K562 (cell line): ENCODE results near the gene LLPH. TPM values are rescaled to one million over a fixed set of nuclear protein-coding genes. Genes with fewer than 3 reads are reported as not detected.

ENCODE experiments used
- ATAC-seq: fragments of 200-7000 bp; cut with Tn5 transposase; 3 replicates; pipeline ENCODE4 v1.9.1; 2020; ENCODE audit warnings: moderate library complexity
- BruUV-seq: library from RNA; stranded (reverse); fragments of 400-500 nt; replicated peaks from 2 replicates; lab custom pipeline; 2021; lab: Mats Ljungman, UMichigan
- CTCF ChIA-PET: fragments of 300-600 bp; formaldehyde crosslinking; extraction: SDS; loops from one replicate; lab custom pipeline; 2021; ENCODE audit warnings: low intra/inter-chr PET ratio; lab: Yijun Ruan, JAX
- POLR2A ChIA-PET: fragments of 300-600, 350-650 bp; sonication (Branson Sonifier 250); formaldehyde crosslinking; extraction: SDS; loops from one replicate; lab custom pipeline; 2021; ENCODE audit warnings: antibody characterized with exemption, inconsistent platforms; lab: Yijun Ruan, JAX
- DNase-seq, 4 experiments: peaks; one replicate each; pipeline versions ENCODE4 v3.0.0 to v3.0.0-alpha.2; 2011 to 2018; ENCODE audit warnings: low spot score in 3 of 4, mixed read lengths in 3 of 4; ENCODE audit errors: extremely low read depth in 1 of 4
- FAIRE-seq: peaks from 2 replicates; lab custom pipeline; 2011; peaks lifted over from hg19 to GRCh38; lab: Jason Lieb, UNC
- H2AFZ ChIP-seq: 2 replicates; pipeline ENCODE4 v1.6.0; 2011; ENCODE audit warnings: low read depth, low read length, control low read depth, inconsistent platforms
- H3K27ac ChIP-seq: fragments of 200-600 bp; 3 replicates; pipeline ENCODE4 v1.8.0; 2011; ENCODE audit warnings: low read depth, mild to moderate bottlenecking, control low read depth, inconsistent platforms, low read length, moderate library complexity, mixed read lengths; ENCODE audit errors: extremely low read depth
- H3K27me3 ChIP-seq, 2 experiments: fragments of 300-600 bp in 1 of 2; 2 replicates in 1 of 2; 3 replicates in 1 of 2; pipeline versions ENCODE4 v1.6.0 to v1.8.0; 2011; ENCODE audit warnings: inconsistent platforms in 2 of 2, low read length in 2 of 2, mild to moderate bottlenecking in 1 of 2, mixed read lengths in 1 of 2, moderate library complexity in 1 of 2; ENCODE audit not compliant: control insufficient read depth in 2 of 2, insufficient read depth in 2 of 2
- H3K36me3 ChIP-seq: fragments of 300-600 bp; 3 replicates; pipeline ENCODE4 v1.8.0; 2011; ENCODE audit warnings: mild to moderate bottlenecking, low read length, inconsistent platforms; ENCODE audit not compliant: control insufficient read depth, insufficient read depth
- H3K4me1 ChIP-seq, 2 experiments: fragments of 200-600 bp in 1 of 2; replicated peaks in 1 of 2; 2 replicates in 1 of 2; 3 replicates in 1 of 2; pipeline versions ENCODE4 v1.5.1 to v1.8.0; 2011; ENCODE audit warnings: inconsistent platforms in 2 of 2, low read length in 2 of 2, mild to moderate bottlenecking in 1 of 2, mixed read lengths in 1 of 2, moderate library complexity in 1 of 2; ENCODE audit not compliant: control insufficient read depth in 2 of 2, insufficient read depth in 2 of 2
- H3K4me2 ChIP-seq: 2 replicates; pipeline ENCODE4 v1.6.1; 2011; ENCODE audit warnings: low read length, control low read depth, inconsistent platforms, mixed read lengths; ENCODE audit not compliant: insufficient read depth
- H3K4me3 ChIP-seq: fragments of 200-600 bp; sonication (generic), shearing (Covaris generic); 2 replicates; pipeline ENCODE4 v1.5.1; 2016; ENCODE audit warnings: control low read depth, inconsistent platforms
- H3K79me2 ChIP-seq: fragments of 200-600 bp; 3 replicates; pipeline ENCODE4 v1.8.0; 2011; ENCODE audit warnings: low read length, inconsistent platforms; ENCODE audit not compliant: control insufficient read depth, insufficient read depth
- H3K9ac ChIP-seq, 2 experiments: 2 replicates each; pipeline versions ENCODE4 v1.6.0 to v1.6.1; 2011; ENCODE audit warnings: low read depth in 2 of 2, low read length in 2 of 2, control low read depth in 1 of 2, inconsistent platforms in 1 of 2, mild to moderate bottlenecking in 1 of 2, mixed read lengths in 1 of 2; ENCODE audit not compliant: insufficient read depth in 1 of 2
- H3K9me1 ChIP-seq: one replicate; pipeline ENCODE4 v1.6.0; 2011; ENCODE audit warnings: inconsistent platforms, mild to moderate bottlenecking, low read length, moderate library complexity; ENCODE audit not compliant: control insufficient read depth, insufficient read depth
- H3K9me3 ChIP-seq: replicated peaks from 2 replicates; pipeline ENCODE4 v1.5.1; 2011; ENCODE audit warnings: low read depth, low read length, inconsistent platforms; ENCODE audit not compliant: control insufficient read depth, insufficient read depth
- H4K20me1 ChIP-seq: replicated peaks from 2 replicates; pipeline ENCODE4 v1.6.1; 2011; ENCODE audit warnings: low read length, inconsistent platforms, mixed read lengths; ENCODE audit not compliant: control insufficient read depth, insufficient read depth
- HNRNPLL ChIP-seq: fragments of 200-400 bp; formaldehyde crosslinking; IDR thresholded peaks from 2 replicates; pipeline ENCODE4 v1.6.1; 2017; ENCODE audit warnings: low read length, low read depth, mild to moderate bottlenecking; ENCODE audit not compliant: poor library complexity, severe bottlenecking
- MEIS2 ChIP-seq: fragments of 450-650 bp; IDR thresholded peaks from 2 replicates; pipeline ENCODE4 v1.6.1; 2014; ENCODE audit warnings: mild to moderate bottlenecking; ENCODE audit not compliant: partially characterized antibody
- NR2C1 ChIP-seq, 2 experiments: fragments of 450-650 bp; IDR thresholded peaks; 2 replicates each; pipeline ENCODE4 v1.6.1; 2017; ENCODE audit warnings: mild to moderate bottlenecking in 2 of 2, antibody characterized with exemption in 1 of 2, inconsistent platforms in 1 of 2, missing compliant biosample characterization in 1 of 2, missing genetic modification characterization in 1 of 2
- RBBP5 ChIP-seq: fragments of 200-600 bp; sonication (generic); IDR thresholded peaks from 2 replicates; pipeline ENCODE4 v1.6.1; 2012; ENCODE audit warnings: borderline replicate concordance, mild to moderate bottlenecking, low read length, control low read depth, inconsistent platforms; ENCODE audit not compliant: insufficient read depth, poor library complexity, severe bottlenecking
- RFX7 ChIP-seq: fragments of 250-450 bp; sonication (Bioruptor Pico); IDR thresholded peaks from 2 replicates; pipeline ENCODE4 v1.5.1; 2021; ENCODE audit warnings: mild to moderate bottlenecking
- YY1 ChIP-seq, 3 experiments: IDR thresholded peaks; 2 replicates each; pipeline ENCODE4 v1.6.1; 2011; ENCODE audit warnings: low read length in 2 of 3, mild to moderate bottlenecking in 2 of 3, moderate library complexity in 2 of 3, borderline replicate concordance in 1 of 3, control low read depth in 1 of 3, low read depth in 1 of 3; ENCODE audit not compliant: insufficient read depth in 3 of 3, insufficient replicate concordance in 2 of 3, control insufficient read depth in 1 of 3, insufficient read length in 1 of 3; ENCODE audit errors: extremely low read depth in 1 of 3
- ZC3H11A ChIP-seq: IDR thresholded peaks from 2 replicates; pipeline ENCODE4 v1.6.1; 2012; ENCODE audit warnings: low read depth, low read length, improper control_type of control experiment
- WGBS: fragments of 100-300 bp; shearing (Covaris generic); methylation state at CpG from one replicate; pipeline ENCODE4 v1.1.6; 2016; ENCODE audit warnings: low coverage, mixed read lengths; ENCODE audit not compliant: insufficient coverage; ENCODE audit errors: missing lambda C conversion rate; 5-methylcytosine and 5-hydroxymethylcytosine counted together
- in situ Hi-C: fragments of 300-500 bp; cut with MboI; formaldehyde crosslinking; loops from 4 replicates; pipeline ENCODE4 v1.15.0; 2018; ENCODE audit warnings: inconsistent platforms, mixed read lengths
- intact Hi-C: fragments of 100-400 bp; cut with micrococcal nuclease; formaldehyde crosslinking; loops from 2 replicates; pipeline ENCODE4 v1.14.2; 2022
- polyA plus RNA-seq, 8 experiments: library from polyadenylated mRNA; depleted of rRNA in 4 of 8; stranded (reverse) in 5 of 8; unstranded in 3 of 8; fragments of >200 nt; fragmentation: Nextera tagmentation in 2 of 8; fragmentation: Illumina TruSeq in 1 of 8; extraction: Ambion mirVana in 2 of 8; extraction: Trizol in 1 of 8; gene quantifications; 2 replicates each; pipeline versions ENCODE4 v1.2.1 to v1.2.3, GENCODE V29; 2011 to 2014; ENCODE audit warnings: inconsistent platforms in 1 of 8, missing spikeins in 1 of 8
- total RNA-seq, 7 experiments: library from RNA; depleted of rRNA in 6 of 7; stranded (reverse); fragments of >200 nt in 6 of 7; fragmentation: Illumina TruSeq in 2 of 7; extraction: Trizol in 2 of 7; gene quantifications; 2 replicates each; pipeline versions ENCODE4 v1.2.1 to v1.2.3, GENCODE V29; 2011 to 2021; ENCODE audit warnings: low replicate concordance in 1 of 7
- TF ChIP-seq, protein P1 (sequence below), 2 experiments: fragments of 450-650 bp in 1 of 2; IDR thresholded peaks; 2 replicates each; pipeline ENCODE4 v1.6.1; 2011 to 2017; ENCODE audit warnings: low read depth in 2 of 2, antibody characterized with exemption in 1 of 2, borderline replicate concordance in 1 of 2, low read length in 1 of 2, mild to moderate bottlenecking in 1 of 2, mixed read lengths in 1 of 2; ENCODE audit not compliant: control insufficient read depth in 1 of 2

Gene LLPH
- total and polyA plus RNA-seq, 9 of the 15 experiments (the other 6 are each of a cell fraction or from before 2014, with no cell fraction given): 19.1 to 87.3 (median 59.6) TPM

DNA sequence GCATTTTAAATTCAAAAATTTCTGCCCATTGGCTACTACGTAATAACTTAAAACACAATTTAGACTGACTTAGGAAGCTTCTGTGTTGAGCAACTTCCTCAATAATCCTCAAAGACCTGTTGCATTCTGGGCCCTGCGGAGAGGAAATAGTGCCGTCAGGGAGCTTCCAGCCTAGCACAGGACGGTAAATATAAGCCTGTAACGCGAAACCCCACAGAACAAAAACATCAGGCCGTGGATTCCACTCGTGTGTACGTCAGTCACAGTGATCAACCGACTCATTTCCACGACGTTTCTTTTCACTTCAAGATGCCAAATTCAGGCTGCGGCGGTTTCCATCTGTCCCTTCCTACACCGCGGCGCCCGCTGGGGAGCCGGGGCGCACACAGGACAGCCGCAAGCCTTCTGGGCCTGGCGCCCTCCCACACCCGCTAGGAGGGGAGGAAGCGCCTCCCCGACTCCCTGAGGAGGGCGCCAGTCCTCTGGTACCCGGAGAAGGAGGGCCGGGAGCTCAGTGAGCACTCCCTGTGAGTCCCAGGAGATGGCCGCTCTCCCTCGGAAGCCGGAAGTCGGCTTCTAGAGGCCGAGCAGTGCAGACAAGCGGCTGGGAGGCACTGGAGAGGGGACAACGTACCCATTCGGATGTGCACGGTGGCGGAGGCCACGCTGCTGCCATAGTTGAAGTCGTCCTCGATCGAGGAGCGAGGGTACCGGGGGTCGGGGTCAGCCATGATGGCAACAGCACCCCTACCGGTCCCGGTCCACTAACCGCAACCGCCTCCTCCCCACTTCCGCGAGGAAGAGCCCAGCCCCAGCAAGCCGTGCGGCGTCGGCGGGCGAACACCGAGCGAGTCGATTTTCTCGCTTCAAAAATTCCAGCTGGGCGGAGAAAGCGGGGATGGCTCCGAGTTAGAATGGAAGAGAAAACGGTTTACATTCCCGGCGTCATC, 38.9 kb upstream of the LLPH start, which contains the start of gene TMBIM4 (continued):
- TF ChIP-seq, protein P1, sequence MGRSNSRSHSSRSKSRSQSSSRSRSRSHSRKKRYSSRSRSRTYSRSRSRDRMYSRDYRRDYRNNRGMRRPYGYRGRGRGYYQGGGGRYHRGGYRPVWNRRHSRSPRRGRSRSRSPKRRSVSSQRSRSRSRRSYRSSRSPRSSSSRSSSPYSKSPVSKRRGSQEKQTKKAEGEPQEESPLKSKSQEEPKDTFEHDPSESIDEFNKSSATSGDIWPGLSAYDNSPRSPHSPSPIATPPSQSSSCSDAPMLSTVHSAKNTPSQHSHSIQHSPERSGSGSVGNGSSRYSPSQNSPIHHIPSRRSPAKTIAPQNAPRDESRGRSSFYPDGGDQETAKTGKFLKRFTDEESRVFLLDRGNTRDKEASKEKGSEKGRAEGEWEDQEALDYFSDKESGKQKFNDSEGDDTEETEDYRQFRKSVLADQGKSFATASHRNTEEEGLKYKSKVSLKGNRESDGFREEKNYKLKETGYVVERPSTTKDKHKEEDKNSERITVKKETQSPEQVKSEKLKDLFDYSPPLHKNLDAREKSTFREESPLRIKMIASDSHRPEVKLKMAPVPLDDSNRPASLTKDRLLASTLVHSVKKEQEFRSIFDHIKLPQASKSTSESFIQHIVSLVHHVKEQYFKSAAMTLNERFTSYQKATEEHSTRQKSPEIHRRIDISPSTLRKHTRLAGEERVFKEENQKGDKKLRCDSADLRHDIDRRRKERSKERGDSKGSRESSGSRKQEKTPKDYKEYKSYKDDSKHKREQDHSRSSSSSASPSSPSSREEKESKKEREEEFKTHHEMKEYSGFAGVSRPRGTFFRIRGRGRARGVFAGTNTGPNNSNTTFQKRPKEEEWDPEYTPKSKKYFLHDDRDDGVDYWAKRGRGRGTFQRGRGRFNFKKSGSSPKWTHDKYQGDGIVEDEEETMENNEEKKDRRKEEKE (IDR thresholded peaks at IDR 0.05; ENCODE audit: borderline replicate concordance in 1 of 2, control insufficient read depth in 1 of 2, low read depth in 2 of 2, low read length in 1 of 2): no peak
- TF ChIP-seq RFX7: no peak
- TF ChIP-seq MEIS2: no peak

DNA sequence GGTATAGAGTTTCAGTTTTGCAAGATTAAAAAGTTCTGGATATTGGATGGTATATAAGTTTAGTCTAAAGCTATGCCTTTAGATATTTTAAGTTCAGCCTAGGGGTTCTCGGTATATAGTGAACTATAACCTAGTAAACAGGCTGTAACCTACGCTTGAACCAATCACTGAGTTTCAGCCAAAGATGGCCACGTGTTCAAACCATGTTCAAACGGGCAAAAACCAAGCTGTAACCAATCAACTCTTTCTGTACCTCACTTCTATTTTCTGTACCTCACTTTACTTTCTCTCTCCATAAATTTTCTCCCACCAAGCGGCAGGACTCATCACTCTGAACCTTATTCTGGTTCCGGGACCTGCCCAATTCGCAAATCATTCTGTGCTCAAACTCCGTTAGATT, 37.9 kb upstream of the LLPH start:
- peak overlapping the region; percentile 88 for H3K4me2 ChIP-seq
- H3K27ac ChIP-seq: peak overlapping the region; percentile 92
- H3K4me1 ChIP-seq: peaks cover 5 to 8% of the 10 kb centered on the region in 2 experiments; a peak in 4 of 5 replicates
- no peaks in the 10 kb centered on the region for H3K9me1 ChIP-seq
- peak overlapping the region; percentile 95 for H2AFZ ChIP-seq
- H3K9ac ChIP-seq: peak overlapping the region in 1 of 2 experiments; percentile 80; a peak in 2 of 4 replicates
- no TSS peak for BruUV-seq
- H3K27me3 ChIP-seq: no peaks in the 10 kb centered on the region
- POLR2A ChIA-PET: interaction anchor here (1.8 to 2.3 kb wide), 2 partner anchors 10 to 65 kb away, joined by 3 to 15 read pairs; no protein-coding TSS in a partner anchor
- intact Hi-C loops: loop anchor here (2.0 kb wide), 1 partner anchor 38 kb away; the partner anchor contains the start of gene LLPH
- ATAC-seq: peak; percentile 8; the same call in 1 of the 3 replicates
- peak in 2 of 4 experiments; percentile 39 to 54 for DNase-seq
- H3K36me3 ChIP-seq: peaks cover 11% of the 10 kb centered on the region
- FAIRE-seq: peak; percentile 23
- CTCF ChIA-PET: no interaction called here
- H3K79me2 ChIP-seq: peaks cover 58% of the 10 kb centered on the region
- H3K9me3 ChIP-seq: no peaks in the 10 kb centered on the region
- in situ Hi-C loops: no loop called here
- peak overlapping the region; percentile 53 for H3K4me3 ChIP-seq
- H4K20me1 ChIP-seq: no peaks in the 10 kb centered on the region
- 2% methylated on average over 8 of the region's 8 CpGs for WGBS
- TF ChIP-seq ZC3H11A: no peak
- TF ChIP-seq HNRNPLL: peak; percentile 31
- peak in 1 of 3 experiments; percentile 67 for TF ChIP-seq YY1 (IDR thresholded peaks at IDR 0.05; ENCODE audit: borderline replicate concordance in 1 of 3, control insufficient read depth in 1 of 3, extremely low read depth in 1 of 3, insufficient read depth in 3 of 3, insufficient read length in 1 of 3, insufficient replicate concordance in 2 of 3, low read depth in 1 of 3, low read length in 2 of 3)
- TF ChIP-seq NR2C1 (IDR thresholded peaks at IDR 0.05): peak; percentile 15; the same call in 1 of the 2 replicates
- TF ChIP-seq NR2C1 (tag; IDR thresholded peaks at IDR 0.05): no peak
- TF ChIP-seq RBBP5: no peak
